ENCODE data around the gene GCH1.

The GCH1 gene

DNA sequence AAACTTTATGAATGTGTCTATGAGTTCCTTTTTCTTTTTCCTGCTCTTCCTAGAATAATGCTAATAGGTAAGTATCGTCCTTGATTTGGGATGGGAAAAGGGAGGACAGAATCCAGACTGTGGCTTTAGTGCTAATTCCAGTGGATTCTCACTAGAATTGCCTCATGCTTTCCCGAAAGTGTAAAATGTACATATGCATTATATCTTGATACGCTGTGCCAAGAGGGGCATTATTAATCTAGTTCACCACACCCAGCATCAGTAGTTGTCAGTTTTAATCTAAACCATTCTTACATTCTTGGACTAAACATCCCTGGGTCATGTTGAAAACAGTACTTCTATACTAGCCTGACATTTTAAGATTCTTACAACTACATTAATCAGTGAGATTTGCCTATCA is 49.3 kb downstream of the GCH1 start:
- DNase-seq (ENCODE audit: insufficient read length) (no peak), FAIRE-seq (peak; percentile 56)
- no peak for TF ChIP-seq POLR2AphosphoS5 (IDR thresholded peaks at IDR 0.05; ENCODE audit: low read depth, low read length)
- no peak for TF ChIP-seq TAF1 (IDR thresholded peaks at IDR 0.05; ENCODE audit: borderline replicate concordance, low read depth, low read length)
- TF ChIP-seq POLR2A (IDR thresholded peaks at IDR 0.05; ENCODE audit: low read depth, low read length), result no peak

DNA sequence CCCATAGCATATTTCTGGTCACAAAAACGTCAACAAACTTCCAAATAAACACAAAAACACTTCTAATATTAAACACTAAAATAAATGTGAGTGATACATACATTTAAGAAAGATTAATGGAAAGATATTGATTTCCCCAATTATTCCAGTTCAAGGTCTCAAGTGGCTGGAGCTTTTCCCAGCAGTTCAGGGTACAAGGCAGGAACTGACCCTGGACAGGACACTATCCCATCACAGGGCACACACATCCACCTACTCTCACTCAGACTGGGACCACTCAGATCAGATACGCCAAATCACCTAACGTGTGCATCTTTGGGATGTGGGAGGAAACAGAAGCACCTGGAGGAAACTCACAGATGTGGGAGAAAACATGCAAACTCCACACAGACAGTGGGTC is 50.4 kb downstream of the GCH1 start:
- FAIRE-seq, result no peak

DNA sequence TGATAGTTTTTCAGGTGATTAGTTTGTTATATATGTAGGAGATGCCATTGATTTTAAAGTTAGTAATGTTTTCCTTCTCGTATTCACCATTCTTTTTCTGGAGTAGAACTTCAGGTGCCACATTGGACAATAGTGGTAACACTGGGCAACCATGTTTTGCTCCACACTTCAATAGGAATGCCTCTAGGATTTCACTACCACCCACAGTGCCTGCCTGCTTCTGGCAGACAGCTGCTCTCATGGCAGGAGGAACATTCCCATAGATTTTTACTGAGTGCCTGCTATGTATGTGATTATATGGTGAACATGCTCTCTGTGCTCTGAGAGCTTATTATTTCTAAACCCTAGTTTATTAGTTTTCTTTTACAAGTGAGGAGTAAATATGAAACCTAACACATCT is 53.7 kb downstream of the GCH1 start:
- TF ChIP-seq POLR2A (IDR thresholded peaks at IDR 0.05; ENCODE audit: low read depth, low read length) (no peak), TAF1 (IDR thresholded peaks at IDR 0.05; ENCODE audit: borderline replicate concordance, low read depth, low read length) (no peak), POLR2AphosphoS5 (IDR thresholded peaks at IDR 0.05; ENCODE audit: low read depth, low read length) (no peak)
- FAIRE-seq (no peak), DNase-seq (ENCODE audit: insufficient read length) (no peak)

More for the DNA sequence above, 50.4 kb downstream of the GCH1 start:
- no peak for DNase-seq (ENCODE audit: insufficient read length)
- TF ChIP-seq POLR2AphosphoS5 (IDR thresholded peaks at IDR 0.05; ENCODE audit: low read depth, low read length) (no peak), TAF1 (IDR thresholded peaks at IDR 0.05; ENCODE audit: borderline replicate concordance, low read depth, low read length) (no peak), POLR2A (IDR thresholded peaks at IDR 0.05; ENCODE audit: low read depth, low read length) (no peak)

DNA sequence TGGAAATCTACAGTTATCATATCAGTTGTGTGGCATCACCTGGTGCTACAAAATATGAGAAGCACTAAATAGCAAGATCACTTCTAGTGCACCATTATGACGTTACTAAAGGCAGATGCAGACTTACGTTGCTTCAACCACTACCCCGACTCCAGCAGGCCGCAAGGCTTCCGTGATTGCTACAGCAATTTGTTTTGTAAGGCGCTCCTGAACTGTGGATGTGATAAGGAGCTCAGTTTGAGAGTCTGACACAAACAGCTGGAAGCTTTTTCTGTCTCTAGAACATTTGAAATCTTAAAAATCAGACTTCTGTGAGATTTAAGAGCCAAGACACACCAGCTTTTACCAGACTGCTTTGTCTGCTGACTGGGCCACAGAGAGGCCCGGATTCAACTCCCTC is 57.0 kb downstream of the GCH1 start:
- TF ChIP-seq POLR2A (IDR thresholded peaks at IDR 0.05; ENCODE audit: low read depth, low read length) (no peak), POLR2AphosphoS5 (IDR thresholded peaks at IDR 0.05; ENCODE audit: low read depth, low read length) (no peak), TAF1 (IDR thresholded peaks at IDR 0.05; ENCODE audit: borderline replicate concordance, low read depth, low read length) (no peak)
- FAIRE-seq, result no peak
- DNase-seq (ENCODE audit: insufficient read length), result no peak

DNA sequence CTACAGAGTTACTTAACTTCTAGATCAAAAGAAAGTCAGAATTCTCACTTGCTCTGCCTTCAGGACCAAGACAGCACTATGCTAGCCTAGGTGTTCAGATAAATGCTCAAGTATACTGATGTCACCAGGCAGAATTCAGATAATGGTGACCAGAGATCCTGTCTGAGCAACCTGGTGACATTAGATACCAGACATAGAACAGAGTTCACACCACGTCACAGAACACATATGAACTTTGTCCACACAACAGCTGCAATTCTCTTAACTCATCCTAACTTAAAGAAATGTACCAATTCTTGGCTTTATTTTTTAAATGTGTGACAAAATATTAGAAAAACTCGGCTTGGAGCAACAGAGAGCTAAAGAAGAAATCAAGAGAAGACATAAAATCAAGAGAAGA is 58.1 kb downstream of the GCH1 start:
- no peak for TF ChIP-seq TAF1 (IDR thresholded peaks at IDR 0.05; ENCODE audit: borderline replicate concordance, low read depth, low read length)
- no peak for TF ChIP-seq POLR2A (IDR thresholded peaks at IDR 0.05; ENCODE audit: low read depth, low read length)
- TF ChIP-seq POLR2AphosphoS5 (IDR thresholded peaks at IDR 0.05; ENCODE audit: low read depth, low read length), result no peak
- no peak for DNase-seq (ENCODE audit: insufficient read length)
- no peak for FAIRE-seq

DNA sequence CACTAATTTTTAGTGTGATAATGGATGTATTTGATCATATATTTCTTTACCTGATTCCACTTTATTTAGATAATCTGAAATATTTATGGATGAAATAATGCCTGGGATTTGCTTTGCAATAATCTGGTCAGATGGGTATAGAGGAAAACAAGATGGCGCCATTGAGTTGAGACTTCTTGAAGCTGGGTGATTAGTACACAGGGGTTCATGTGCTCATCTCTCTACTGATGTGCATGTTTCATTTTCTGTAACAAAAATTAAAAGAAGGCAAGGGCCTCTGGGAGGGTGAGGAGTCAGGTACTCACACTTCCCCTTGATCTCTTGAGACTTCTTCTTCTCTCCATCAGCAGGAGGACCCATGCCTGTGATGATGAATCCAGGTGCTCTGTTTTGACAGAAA is 61.8 kb downstream of the GCH1 start:
- DNase-seq (ENCODE audit: insufficient read length) (no peak), FAIRE-seq (no peak)
- no peak for TF ChIP-seq POLR2A (IDR thresholded peaks at IDR 0.05; ENCODE audit: low read depth, low read length)
- TF ChIP-seq TAF1 (IDR thresholded peaks at IDR 0.05; ENCODE audit: borderline replicate concordance, low read depth, low read length), result no peak
- no peak for TF ChIP-seq POLR2AphosphoS5 (IDR thresholded peaks at IDR 0.05; ENCODE audit: low read depth, low read length)

DNA sequence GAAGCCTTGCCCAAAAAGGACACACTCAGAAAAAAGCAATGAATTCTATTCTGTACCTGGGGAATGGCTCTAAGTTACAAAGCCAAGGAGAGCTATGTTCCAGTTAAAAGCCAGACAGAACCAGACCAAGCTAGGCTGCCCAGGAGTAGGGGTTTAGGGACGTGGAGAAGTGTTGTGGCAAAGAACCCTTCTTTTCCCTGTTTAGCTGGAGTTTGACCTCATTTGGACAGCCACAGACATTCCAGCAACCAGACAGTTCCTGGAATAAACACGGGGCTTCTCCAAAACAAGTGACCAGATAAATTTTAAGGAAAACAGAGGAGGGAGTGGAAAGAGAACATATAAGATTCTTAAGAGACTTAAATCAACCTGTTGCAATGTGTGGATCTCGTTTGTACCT is 62.3 kb downstream of the GCH1 start:
- FAIRE-seq (no peak), DNase-seq (ENCODE audit: insufficient read length) (no peak)
- no peak for TF ChIP-seq POLR2A (IDR thresholded peaks at IDR 0.05; ENCODE audit: low read depth, low read length)
- TF ChIP-seq POLR2AphosphoS5 (IDR thresholded peaks at IDR 0.05; ENCODE audit: low read depth, low read length), result no peak
- no peak for TF ChIP-seq TAF1 (IDR thresholded peaks at IDR 0.05; ENCODE audit: borderline replicate concordance, low read depth, low read length)

DNA sequence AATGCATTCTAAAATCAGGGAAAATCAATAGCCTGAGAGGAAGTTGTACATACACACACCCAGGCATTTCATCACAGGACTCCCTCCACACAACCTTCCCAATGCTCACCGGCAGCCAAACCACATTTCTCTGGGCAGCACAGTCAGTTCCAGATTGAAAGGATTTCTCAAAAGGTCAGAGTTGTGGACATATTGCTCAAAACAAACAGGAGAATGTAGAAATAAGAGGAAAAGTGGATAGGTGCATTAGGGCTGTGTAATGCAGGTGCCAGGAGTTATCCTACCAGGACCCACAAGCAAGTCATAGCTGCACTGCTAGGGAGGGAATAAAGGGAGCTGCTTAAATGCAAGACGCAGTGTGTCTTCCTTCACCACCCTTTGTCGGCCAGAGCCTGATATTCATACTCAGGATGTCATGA is 62.9 kb downstream of the GCH1 start:
- TF ChIP-seq TAF1 (IDR thresholded peaks at IDR 0.05; ENCODE audit: borderline replicate concordance, low read depth, low read length) (no peak), POLR2A (IDR thresholded peaks at IDR 0.05; ENCODE audit: low read depth, low read length) (no peak), POLR2AphosphoS5 (IDR thresholded peaks at IDR 0.05; ENCODE audit: low read depth, low read length) (no peak)
- FAIRE-seq (no peak), DNase-seq (ENCODE audit: insufficient read length) (no peak)

DNA sequence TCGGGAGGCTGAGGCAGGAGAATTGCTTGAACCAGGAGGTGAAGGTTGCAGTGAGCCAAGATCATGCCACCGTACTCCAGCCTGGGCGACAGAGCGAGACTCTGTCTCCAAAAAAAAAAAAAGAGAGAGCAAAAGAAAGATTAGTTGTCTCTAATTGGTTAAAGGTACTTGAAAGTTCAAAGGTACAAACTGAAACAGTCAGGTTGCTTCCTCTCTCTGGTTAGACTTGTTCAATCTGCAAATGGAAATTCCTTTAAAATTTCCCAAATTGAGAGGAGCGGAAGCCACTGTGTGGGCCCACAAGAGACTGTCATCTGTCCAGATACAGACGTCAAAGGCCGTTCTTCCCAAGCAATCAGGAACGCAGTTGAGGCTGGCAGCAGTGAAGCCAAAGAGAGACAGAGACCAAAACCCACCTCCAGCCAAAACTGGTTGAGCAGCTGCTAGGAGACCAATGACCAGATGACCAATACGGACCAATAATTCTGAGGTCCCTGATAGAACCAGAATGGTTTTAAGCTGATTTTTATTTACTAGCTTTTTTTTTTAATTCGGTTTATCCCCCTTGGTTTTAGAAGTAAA is 63.6 kb downstream of the GCH1 start:
- DNase-seq (ENCODE audit: insufficient read length) (no peak), FAIRE-seq (no peak)
- TF ChIP-seq TAF1 (IDR thresholded peaks at IDR 0.05; ENCODE audit: borderline replicate concordance, low read depth, low read length) (no peak), POLR2AphosphoS5 (IDR thresholded peaks at IDR 0.05; ENCODE audit: low read depth, low read length) (no peak), POLR2A (IDR thresholded peaks at IDR 0.05; ENCODE audit: low read depth, low read length) (no peak)

DNA sequence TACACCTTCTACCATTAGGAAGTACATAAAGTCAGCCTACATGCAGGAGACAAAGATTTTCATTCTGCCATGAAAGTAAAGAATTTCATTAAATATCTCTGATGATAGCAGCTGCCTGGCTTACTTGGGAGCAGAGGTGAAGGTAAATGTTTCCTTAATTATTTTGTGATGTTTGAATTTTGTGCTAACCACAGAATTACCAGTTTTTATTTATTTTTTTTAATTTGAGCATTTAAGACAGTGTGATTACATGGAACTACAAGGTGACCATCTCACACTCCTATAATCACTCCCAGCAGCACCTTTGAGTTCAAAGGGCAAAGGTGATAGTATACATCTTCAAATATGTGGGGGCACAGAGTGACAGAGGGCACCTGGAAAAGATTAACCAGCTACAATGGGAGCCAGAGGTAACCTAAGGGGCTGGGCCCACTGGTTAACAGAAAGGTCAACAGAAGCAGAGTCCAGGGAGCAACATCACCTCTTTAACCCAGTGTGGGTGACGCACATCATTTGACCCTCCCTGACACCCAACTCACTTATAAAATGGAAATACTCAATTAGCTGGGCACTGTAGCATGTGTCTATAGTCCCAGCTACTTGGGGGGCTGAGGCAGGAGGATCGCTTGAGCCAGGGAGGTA is 65.0 kb downstream of the GCH1 start:
- FAIRE-seq, result no peak
- TF ChIP-seq POLR2A (IDR thresholded peaks at IDR 0.05; ENCODE audit: low read depth, low read length) (no peak), POLR2AphosphoS5 (IDR thresholded peaks at IDR 0.05; ENCODE audit: low read depth, low read length) (no peak), TAF1 (IDR thresholded peaks at IDR 0.05; ENCODE audit: borderline replicate concordance, low read depth, low read length) (no peak)

DNA sequence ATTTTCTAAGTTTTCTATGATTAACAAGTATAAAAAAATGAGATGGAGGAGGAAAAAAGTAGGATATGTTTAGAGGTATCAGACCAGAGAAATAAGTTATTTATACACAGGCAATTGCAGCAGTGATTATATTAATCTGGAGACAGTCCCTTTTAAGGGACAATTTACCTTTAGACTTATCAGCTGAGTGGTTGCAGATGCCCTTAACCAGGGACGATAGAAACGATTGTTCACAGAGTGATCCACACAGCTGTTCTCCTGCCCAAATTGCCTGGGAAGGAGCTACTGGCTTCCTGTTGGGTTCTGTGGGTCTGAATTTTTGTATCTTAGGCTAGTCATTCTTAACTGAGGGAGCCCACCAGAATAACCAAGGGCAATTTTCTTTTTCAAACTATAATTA is 66.4 kb downstream of the GCH1 start:
- TF ChIP-seq POLR2A (IDR thresholded peaks at IDR 0.05; ENCODE audit: low read depth, low read length), result no peak
- no peak for TF ChIP-seq POLR2AphosphoS5 (IDR thresholded peaks at IDR 0.05; ENCODE audit: low read depth, low read length)
- TF ChIP-seq TAF1 (IDR thresholded peaks at IDR 0.05; ENCODE audit: borderline replicate concordance, low read depth, low read length), result no peak
- DNase-seq (ENCODE audit: insufficient read length) (no peak), FAIRE-seq (no peak)

More for the DNA sequence above, 65.0 kb downstream of the GCH1 start:
- DNase-seq (ENCODE audit: insufficient read length), result no peak

DNA sequence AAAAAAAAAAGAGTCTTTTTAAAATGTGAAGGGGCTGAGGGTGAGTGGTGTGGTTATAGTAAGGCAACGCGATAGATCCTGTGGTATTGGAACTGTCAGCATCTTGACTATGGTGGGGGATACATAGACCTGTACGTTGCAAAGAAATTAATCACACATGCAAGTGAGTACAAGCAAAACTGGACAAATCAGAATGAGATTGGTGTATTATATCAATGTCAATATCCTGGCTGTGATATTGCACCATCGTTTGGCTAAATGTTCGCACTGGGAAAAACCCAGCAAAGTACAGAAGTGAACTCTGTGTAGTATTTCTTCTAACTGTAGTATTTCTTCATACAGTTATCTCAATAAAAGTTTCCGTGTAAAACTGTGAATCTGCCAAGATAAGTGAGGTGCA is 67.9 kb downstream of the GCH1 start:
- DNase-seq (ENCODE audit: insufficient read length) (no peak), FAIRE-seq (no peak)
- TF ChIP-seq TAF1 (IDR thresholded peaks at IDR 0.05; ENCODE audit: borderline replicate concordance, low read depth, low read length) (no peak), POLR2AphosphoS5 (IDR thresholded peaks at IDR 0.05; ENCODE audit: low read depth, low read length) (no peak), POLR2A (IDR thresholded peaks at IDR 0.05; ENCODE audit: low read depth, low read length) (no peak)
